Peyer's patch (tissue), 4 donors: ENCODE results near the gene CRACDL.

Experiments
- POLR2A ChIP-seq, 2 donors: fragments of 450-650 bp; IDR thresholded peaks; one replicate each; pipeline ENCODE4 v1.5.1; 2017; ENCODE audit warnings: antibody characterized with exemption in 2 of 2, mild to moderate bottlenecking in 2 of 2, moderate library complexity in 2 of 2
- TF ChIP-seq, protein P1 (sequence below), 6 experiments: fragments of 450-650 bp in 4 of 6; fragments of 200-600 bp in 2 of 6; sonication (generic) in 1 of 6; IDR thresholded peaks; one replicate each; pipeline ENCODE4 v1.5.1; 2017 to 2019; ENCODE audit warnings: antibody characterized with exemption in 6 of 6, mild to moderate bottlenecking in 3 of 6, moderate library complexity in 1 of 6

GRCh38 chr2:98753801-98754200 is 182.2 kb downstream of the CRACDL start:
- TF ChIP-seq, protein P1, sequence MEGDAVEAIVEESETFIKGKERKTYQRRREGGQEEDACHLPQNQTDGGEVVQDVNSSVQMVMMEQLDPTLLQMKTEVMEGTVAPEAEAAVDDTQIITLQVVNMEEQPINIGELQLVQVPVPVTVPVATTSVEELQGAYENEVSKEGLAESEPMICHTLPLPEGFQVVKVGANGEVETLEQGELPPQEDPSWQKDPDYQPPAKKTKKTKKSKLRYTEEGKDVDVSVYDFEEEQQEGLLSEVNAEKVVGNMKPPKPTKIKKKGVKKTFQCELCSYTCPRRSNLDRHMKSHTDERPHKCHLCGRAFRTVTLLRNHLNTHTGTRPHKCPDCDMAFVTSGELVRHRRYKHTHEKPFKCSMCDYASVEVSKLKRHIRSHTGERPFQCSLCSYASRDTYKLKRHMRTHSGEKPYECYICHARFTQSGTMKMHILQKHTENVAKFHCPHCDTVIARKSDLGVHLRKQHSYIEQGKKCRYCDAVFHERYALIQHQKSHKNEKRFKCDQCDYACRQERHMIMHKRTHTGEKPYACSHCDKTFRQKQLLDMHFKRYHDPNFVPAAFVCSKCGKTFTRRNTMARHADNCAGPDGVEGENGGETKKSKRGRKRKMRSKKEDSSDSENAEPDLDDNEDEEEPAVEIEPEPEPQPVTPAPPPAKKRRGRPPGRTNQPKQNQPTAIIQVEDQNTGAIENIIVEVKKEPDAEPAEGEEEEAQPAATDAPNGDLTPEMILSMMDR (IDR thresholded peaks at IDR 0.05), result no peak
- TF ChIP-seq POLR2A (IDR thresholded peaks at IDR 0.05), result no peak
